Endodermal cell (in vitro differentiated cells): ENCODE measurements around the gene SEZ6L2. TPM values are rescaled to one million over a fixed set of nuclear protein-coding genes. Genes with fewer than 3 reads are reported as not detected.

Source experiments
- DNase-seq: peaks from one replicate; pipeline ENCODE4 v3.0.0-alpha.2; 2017
- H3K27ac ChIP-seq: 2 replicates; pipeline ENCODE4 v1.5.1; 2013; ENCODE audit warnings: mild to moderate bottlenecking, low read depth, low read length, moderate library complexity
- H3K27me3 ChIP-seq: 2 replicates; pipeline ENCODE4 v1.6.1; 2013; ENCODE audit warnings: mild to moderate bottlenecking, low read length, moderate library complexity; ENCODE audit not compliant: insufficient read depth, control insufficient read depth, poor library complexity, severe bottlenecking
- H3K36me3 ChIP-seq: 2 replicates; pipeline ENCODE4 v1.7.0; 2013; ENCODE audit warnings: mild to moderate bottlenecking, low read length, moderate library complexity; ENCODE audit not compliant: control insufficient read depth, insufficient read depth
- H3K4me1 ChIP-seq: one replicate; pipeline ENCODE4 v1.7.0; 2013; ENCODE audit warnings: low read length; ENCODE audit not compliant: control insufficient read depth, insufficient read depth
- H3K4me3 ChIP-seq: 2 replicates; pipeline ENCODE4 v1.5.1; 2013; ENCODE audit warnings: mild to moderate bottlenecking, low read length, moderate library complexity
- H3K9ac ChIP-seq: 2 replicates; pipeline ENCODE4 v1.6.1; 2013; ENCODE audit warnings: mild to moderate bottlenecking, low read length, moderate library complexity; ENCODE audit not compliant: poor library complexity, severe bottlenecking; ENCODE audit errors: extremely low read depth
- H3K9me3 ChIP-seq: 2 replicates; pipeline ENCODE4 v1.6.1; 2013; ENCODE audit warnings: mild to moderate bottlenecking, low read length, moderate library complexity; ENCODE audit not compliant: control insufficient read depth
- H3K27ac Mint-ChIP-seq: 2 replicates; pipeline ENCODE4 v1.8.0; 2020; ENCODE audit warnings: mixed read lengths
- H3K27me3 Mint-ChIP-seq: 2 replicates; pipeline ENCODE4 v1.8.0; 2021; ENCODE audit warnings: mild to moderate bottlenecking, mixed read lengths; ENCODE audit not compliant: insufficient read depth
- H3K36me3 Mint-ChIP-seq: 2 replicates; pipeline ENCODE4 v1.8.0; 2020; ENCODE audit warnings: low read depth, mixed read lengths
- H3K4me1 Mint-ChIP-seq: 2 replicates; pipeline ENCODE4 v1.8.0; 2020; ENCODE audit warnings: mixed read lengths
- H3K4me3 Mint-ChIP-seq: 2 replicates; pipeline ENCODE4 v1.8.0; 2020; ENCODE audit warnings: mild to moderate bottlenecking, moderate library complexity, mixed read lengths
- H3K9me3 Mint-ChIP-seq: 2 replicates; pipeline ENCODE4 v1.8.0; 2020; ENCODE audit warnings: mild to moderate bottlenecking, mixed read lengths
- CTCF ChIP-seq: fragments of 200-600 bp; sonication (generic); conservative IDR thresholded peaks from 2 replicates; pipeline ENCODE4 v1.5.0; 2021; ENCODE audit warnings: antibody characterized with exemption, mild to moderate bottlenecking
- WGBS, 2 experiments: methylation state at CpG; one replicate each; pipeline versions ENCODE4 v1.1.5 to v1.1.7; 2013; ENCODE audit warnings: missing lambda C conversion rate in 2 of 2, mixed read lengths in 1 of 2; ENCODE audit not compliant: insufficient coverage in 1 of 2, insufficient read length in 1 of 2; 5-methylcytosine and 5-hydroxymethylcytosine counted together
- total RNA-seq, 2 donors: library from RNA; stranded (reverse); fragmentation: NEBNext Ultra II Directional in 1 of 2; extraction: Animal tissue kit (Norgen Biotek cat#: 25700) in 1 of 2; gene quantifications; 2 replicates in 1 of 2; 3 replicates in 1 of 2; pipeline ENCODE4 v1.2.1, GENCODE V29; 2021

The SEZ6L2 gene
- total RNA-seq, 2 donors from 2014 or later = 44.0 to 52.1 TPM

DNA sequence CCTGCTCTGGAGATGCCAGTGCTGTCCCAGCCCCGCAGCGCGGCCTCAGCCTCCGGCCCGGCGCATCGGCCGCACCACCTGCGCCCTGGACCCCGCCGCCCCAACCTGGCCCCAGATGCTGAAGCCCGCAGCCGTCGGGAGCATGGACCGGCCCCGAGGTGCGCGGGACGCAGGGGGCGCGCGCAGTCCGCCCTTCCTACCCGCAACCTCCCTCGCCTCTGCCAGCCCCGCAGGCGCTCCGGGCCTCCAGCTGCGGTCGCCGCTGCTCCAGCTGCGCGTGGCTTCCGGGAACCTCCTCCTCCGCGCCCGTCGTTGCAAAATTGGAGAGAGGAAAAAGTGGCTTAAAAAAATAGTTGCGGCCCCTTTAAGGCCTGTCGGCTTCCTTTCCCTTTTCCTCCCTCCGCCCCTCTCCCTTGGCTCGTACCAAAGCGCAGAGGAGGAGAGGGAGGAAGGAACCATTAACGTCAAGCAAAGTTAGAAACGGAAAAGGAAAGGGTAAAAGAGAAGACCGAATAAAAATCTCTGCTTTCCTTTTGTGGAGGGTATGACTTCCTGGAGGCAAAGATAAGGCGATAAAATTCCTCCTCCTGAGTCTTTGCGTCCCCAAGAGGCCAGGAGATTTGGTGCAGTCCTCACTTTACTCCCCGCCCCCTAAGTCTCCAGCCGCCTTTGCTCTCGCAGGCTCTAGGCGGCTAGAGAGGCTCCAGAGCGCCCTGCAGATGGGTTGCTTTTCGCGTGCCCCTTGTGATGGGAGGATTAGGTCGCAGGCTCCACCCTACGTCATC is 36.3 kb downstream of the SEZ6L2 start, which contains the start of gene CDIPT:
CDIPT (minus strand) TSS at position 343 of the 785 bp plus-strand sequence. CDS start 369 bp downstream, outside the sequence.
- peak; percentile 98 for DNase-seq
- H3K27ac ChIP-seq = peak within 1 kb of the TSS; percentile 99
- H3K4me1 Mint-ChIP-seq = peaks cover 2% of the 10 kb centered on the region
- H3K36me3 ChIP-seq = peaks cover 16% of the 10 kb centered on the region
- WGBS, 2 experiments = 0% methylated on average over 29 to 54 of the region's 57 CpGs
- no peaks in the 10 kb centered on the region for H3K4me1 ChIP-seq
- no peaks in the 10 kb centered on the region for H3K9me3 ChIP-seq
- H3K27me3 Mint-ChIP-seq = peaks cover 5% of the 10 kb centered on the region
- TF ChIP-seq CTCF = peak; percentile 71
- H3K27me3 ChIP-seq = no peaks in the 10 kb centered on the region
- H3K9me3 Mint-ChIP-seq = no peaks in the 10 kb centered on the region
- peak within 1 kb of the TSS; percentile 100 for H3K27ac Mint-ChIP-seq
- H3K4me3 Mint-ChIP-seq = peak within 1 kb of the TSS; percentile 80
- peak within 1 kb of the TSS; percentile 96 for H3K9ac ChIP-seq
- peak within 1 kb of the TSS; percentile 88 for H3K4me3 ChIP-seq
- H3K36me3 Mint-ChIP-seq = peaks cover 31% of the 10 kb centered on the region

- Histone ChIP-seq H3K27me3 (no peaks in the 10 kb centered on the region), H3K36me3 (peaks cover 16% of the 10 kb centered on the region), H3K4me3 (peak overlapping the region; percentile 88), H3K9me3 (no peaks in the 10 kb centered on the region), H3K4me1 (no peaks in the 10 kb centered on the region), H3K27ac (peak overlapping the region; percentile 99), H3K9ac (peak overlapping the region; percentile 96)
- peak overlapping the region; percentile 69 for H3K27ac Mint-ChIP-seq
- peaks cover 3% of the 10 kb centered on the region for H3K27me3 Mint-ChIP-seq
- no peak for DNase-seq
- H3K4me3 Mint-ChIP-seq = peak overlapping the region; percentile 80
- H3K9me3 Mint-ChIP-seq = no peaks in the 10 kb centered on the region
- 1 to 2% methylated on average over 14 to 26 of the region's 27 CpGs for WGBS, 2 experiments
- no peak for TF ChIP-seq CTCF
- H3K4me1 Mint-ChIP-seq = peaks cover 2% of the 10 kb centered on the region
- peaks cover 31% of the 10 kb centered on the region for H3K36me3 Mint-ChIP-seq
Observed at GRCh38 chr16:29862383-29862883, 36.9 kb downstream of the SEZ6L2 start.

GRCh38 chr16:29860218-29860617 is 39.1 kb downstream of the SEZ6L2 start:
- Mint-ChIP-seq H3K27ac (no peak overlapping the region), H3K27me3 (peaks cover 3% of the 10 kb centered on the region)

More at GRCh38 chr16:29860218-29860617, 39.1 kb downstream of the SEZ6L2 start:
- Histone ChIP-seq H3K4me1 (no peaks in the 10 kb centered on the region), H3K9me3 (no peaks in the 10 kb centered on the region), H3K27ac (no peak overlapping the region), H3K36me3 (peaks cover 16% of the 10 kb centered on the region), H3K4me3 (no peak overlapping the region), H3K27me3 (no peaks in the 10 kb centered on the region), H3K9ac (no peak overlapping the region)
- H3K9me3 Mint-ChIP-seq = no peaks in the 10 kb centered on the region
- H3K4me1 Mint-ChIP-seq = peaks cover 2% of the 10 kb centered on the region
- no peak overlapping the region for H3K4me3 Mint-ChIP-seq
- no peak for TF ChIP-seq CTCF
- DNase-seq = no peak
- WGBS, 2 experiments = 96 to 97% methylated on average over 3 to 9 of the region's 9 CpGs
- peaks cover 31% of the 10 kb centered on the region for H3K36me3 Mint-ChIP-seq
